ENCODE results near the gene LSM5. TPM values are rescaled to one million over a fixed set of nuclear protein-coding genes. Genes with fewer than 3 reads are reported as not detected.
"Not testable (repeated sequence)": the region's sequence is repeated elsewhere in the genome, so short reads cannot be mapped to it uniquely, and the experiment has no call there.

The LSM5 gene
- total and polyA plus RNA-seq, 12 donors = 10.6 to 83.8 (median 44.9) TPM

GRCh38 chr7:32506266-32507054, 16.3 kb upstream of the LSM5 start:
- Histone ChIP-seq H3K9me3 (replicated peaks in 1 of 3) (no peaks in the 10 kb centered on the region), H3K4me1 (replicated peaks in 1 of 2) (peaks cover 7 to 24% of the 10 kb centered on the region in 2 donors), H3K36me3 (replicated peaks in 1 of 2) (no peaks in the 10 kb centered on the region), H3K27ac (peak overlapping the region in 1 of 5 donors; percentile 70), H3K27me3 (no peaks in the 10 kb centered on the region), H3K4me3 (no peak overlapping the region)
- 75 to 82% (median 79%) methylated on average over 5 of the region's 5 CpGs for WGBS, 4 donors
- peak in 3 of 7 donors; percentile 19 to 63 (median 39) for DNase-seq
- intact Hi-C loops (cut with DNase I) = no loop called here
- TF ChIP-seq POLR2A (IDR thresholded peaks at IDR 0.05) (no peak), CTCF (IDR thresholded peaks at IDR 0.05) (no peak)

GRCh38 chr7:32502728-32503127, 12.5 kb upstream of the LSM5 start:
- H3K36me3 ChIP-seq (replicated peaks in 1 of 2) = no peaks in the 10 kb centered on the region
- H3K27me3 ChIP-seq = no peaks in the 10 kb centered on the region
- WGBS, 4 donors = 66 to 83% (median 68%) methylated on average over 4 of the region's 4 CpGs
- H3K4me3 ChIP-seq = no peak overlapping the region
- intact Hi-C loops (cut with DNase I) = no loop called here
- no peak for DNase-seq
- H3K4me1 ChIP-seq (replicated peaks in 1 of 2) = peaks cover 17 to 35% of the 10 kb centered on the region in 2 donors
- no peaks in the 10 kb centered on the region for H3K9me3 ChIP-seq (replicated peaks in 1 of 3)
- TF ChIP-seq POLR2A (IDR thresholded peaks at IDR 0.05) (no peak), CTCF (IDR thresholded peaks at IDR 0.05) (no peak)
- no peak overlapping the region for H3K27ac ChIP-seq

- 69 to 86% (median 78%) methylated on average over 1 of the region's 1 CpG for WGBS, 4 donors
- no peaks in the 10 kb centered on the region for H3K27me3 ChIP-seq
- TF ChIP-seq CTCF (IDR thresholded peaks at IDR 0.05) = no peak
- no peak for TF ChIP-seq POLR2A (IDR thresholded peaks at IDR 0.05)
- H3K27ac ChIP-seq = peak overlapping the region in 1 of 5 donors; percentile 22
- H3K4me1 ChIP-seq (replicated peaks in 1 of 2) = peaks cover 11 to 36% of the 10 kb centered on the region in 2 donors
- H3K4me3 ChIP-seq = no peak overlapping the region
- no peaks in the 10 kb centered on the region for H3K36me3 ChIP-seq (replicated peaks in 1 of 2)
- no peak for DNase-seq
- no peaks in the 10 kb centered on the region for H3K9me3 ChIP-seq (replicated peaks in 1 of 3)
- intact Hi-C loops (cut with DNase I) = no loop called here
Observed at GRCh38 chr7:32501522-32501921, 11.3 kb upstream of the LSM5 start.

- WGBS, 4 donors = 30 to 47% (median 38%) methylated on average over 1 of the region's 1 CpG
- H3K4me1 ChIP-seq (replicated peaks in 1 of 2) = peaks cover 10 to 34% of the 10 kb centered on the region in 2 donors
- H3K27me3 ChIP-seq = no peaks in the 10 kb centered on the region
- H3K9me3 ChIP-seq (replicated peaks in 1 of 3) = no peaks in the 10 kb centered on the region
- H3K27ac ChIP-seq = peak overlapping the region in 2 of 5 donors; percentile 15 to 22
- H3K4me3 ChIP-seq = no peak overlapping the region
- no peak for TF ChIP-seq CTCF (IDR thresholded peaks at IDR 0.05)
- no peak for TF ChIP-seq POLR2A (IDR thresholded peaks at IDR 0.05)
- H3K36me3 ChIP-seq (replicated peaks in 1 of 2) = no peaks in the 10 kb centered on the region
- intact Hi-C loops (cut with DNase I) = no loop called here
- DNase-seq = peak in 1 of 7 donors; percentile 15
Observed at GRCh38 chr7:32500922-32501341, 10.8 kb upstream of the LSM5 start.

- DNase-seq; H3K9me3 ChIP-seq (replicated peaks in 1 of 3); H3K27ac ChIP-seq; intact Hi-C loops (cut with DNase I); H3K4me3 ChIP-seq; H3K36me3 ChIP-seq (replicated peaks in 1 of 2); H3K27me3 ChIP-seq: not testable (repeated sequence)
- WGBS, 4 donors = 88 to 98% (median 97%) methylated on average over 1 of the region's 1 CpG
- H3K4me1 ChIP-seq (replicated peaks in 1 of 2) = peaks cover 10 to 34% of the 10 kb centered on the region in 2 donors
Observed at GRCh38 chr7:32500216-32500615, 10.0 kb upstream of the LSM5 start.

GRCh38 chr7:32499755-32500154, 9.6 kb upstream of the LSM5 start:
- peaks cover 10 to 34% of the 10 kb centered on the region in 2 donors for H3K4me1 ChIP-seq (replicated peaks in 1 of 2)
- H3K9me3 ChIP-seq (replicated peaks in 1 of 3); H3K27ac ChIP-seq; DNase-seq; H3K27me3 ChIP-seq; intact Hi-C loops (cut with DNase I); H3K4me3 ChIP-seq; H3K36me3 ChIP-seq (replicated peaks in 1 of 2): not testable (repeated sequence)
- whole genome bisulfite sequencing, 4 donors = 89 to 97% (median 91%) methylated on average over 2 of the region's 2 CpGs
